GM23338 (cell line): Measurements from ENCODE around the gene MYBPC2. TPM values are rescaled to one million over a fixed set of nuclear protein-coding genes. Genes with fewer than 3 reads are reported as not detected.

Experiments used
- ATAC-seq: fragments of 200-7000 bp; cut with Tn5 transposase; 3 replicates; pipeline ENCODE4 v1.9.1; 2020
- DNase-seq: peaks from one replicate; pipeline ENCODE4 v3.0.0-alpha.2; 2015; ENCODE audit warnings: low spot score
- H2AFZ ChIP-seq: fragments of 200-600 bp; sonication (generic); 2 replicates; pipeline ENCODE4 v1.8.0; 2016; ENCODE audit warnings: antibody characterized with exemption, mild to moderate bottlenecking, moderate library complexity
- H3F3A ChIP-seq: fragments of 200-600 bp; sonication (generic); replicated peaks from 2 replicates; pipeline ENCODE4 v1.8.0; 2017; ENCODE audit warnings: antibody characterized with exemption, mixed run types, low read depth
- H3K27ac ChIP-seq: fragments of 200-600 bp; sonication (generic); 2 replicates; pipeline ENCODE4 v1.6.1; 2016; ENCODE audit warnings: low read depth
- H3K27me3 ChIP-seq: fragments of 200-600 bp; sonication (generic); 2 replicates; pipeline ENCODE4 v1.8.0; 2016; ENCODE audit warnings: mild to moderate bottlenecking, mixed run types, moderate library complexity; ENCODE audit not compliant: insufficient read depth
- H3K36me3 ChIP-seq: fragments of 200-600 bp; sonication (generic); 2 replicates; pipeline ENCODE4 v1.8.0; 2016; ENCODE audit warnings: mild to moderate bottlenecking; ENCODE audit not compliant: insufficient read depth
- H3K4me1 ChIP-seq: fragments of 200-600 bp; sonication (generic); 2 replicates; pipeline ENCODE4 v1.8.0; 2016; ENCODE audit warnings: mild to moderate bottlenecking, moderate library complexity; ENCODE audit not compliant: insufficient read depth
- H3K4me2 ChIP-seq: fragments of 200-600 bp; sonication (generic); 2 replicates; pipeline ENCODE4 v1.7.1; 2017; ENCODE audit warnings: mixed run types
- H3K4me3 ChIP-seq: fragments of 200-600 bp; sonication (generic); 2 replicates; pipeline ENCODE4 v1.6.1; 2016; ENCODE audit warnings: mixed run types
- H3K79me2 ChIP-seq: fragments of 200-600 bp; sonication (generic); replicated peaks from 2 replicates; pipeline ENCODE4 v1.8.0; 2017; ENCODE audit warnings: mild to moderate bottlenecking; ENCODE audit not compliant: insufficient read depth
- H3K9me2 ChIP-seq: fragments of 200-600 bp; sonication (generic); 2 replicates; pipeline ENCODE4 v1.8.0; 2017; ENCODE audit not compliant: insufficient read depth
- H4K20me1 ChIP-seq: fragments of 200-600 bp; sonication (generic); replicated peaks from 2 replicates; pipeline ENCODE4 v1.8.0; 2017; ENCODE audit warnings: mild to moderate bottlenecking; ENCODE audit not compliant: insufficient read depth
- H3K27ac Mint-ChIP-seq: 2 replicates; pipeline ENCODE4 v1.8.0; 2020; ENCODE audit warnings: inconsistent platforms, mild to moderate bottlenecking, moderate library complexity, mixed read lengths
- H3K27me3 Mint-ChIP-seq: 3 replicates; pipeline ENCODE4 v1.8.0; 2022; ENCODE audit warnings: low read depth, mild to moderate bottlenecking, moderate library complexity, mixed read lengths, inconsistent platforms; ENCODE audit not compliant: insufficient read depth, poor library complexity
- H3K36me3 Mint-ChIP-seq: 3 replicates; pipeline ENCODE4 v1.8.0; 2021; ENCODE audit warnings: low read depth, mild to moderate bottlenecking, inconsistent platforms, moderate library complexity, mixed read lengths
- H3K4me1 Mint-ChIP-seq: 3 replicates; pipeline ENCODE4 v1.8.0; 2020; ENCODE audit warnings: mild to moderate bottlenecking, inconsistent platforms, mixed read lengths
- H3K4me3 Mint-ChIP-seq: 3 replicates; pipeline ENCODE4 v1.8.0; 2021; ENCODE audit warnings: moderate library complexity, mild to moderate bottlenecking, inconsistent platforms, mixed read lengths
- H3K9me3 Mint-ChIP-seq: 3 replicates; pipeline ENCODE4 v1.8.0; 2020; ENCODE audit warnings: moderate library complexity, mild to moderate bottlenecking, inconsistent platforms, mixed read lengths
- CREB1 ChIP-seq: fragments of 250-450 bp; sonication (Bioruptor Pico); IDR thresholded peaks from 2 replicates; pipeline ENCODE4 v1.5.0; 2020; ENCODE audit warnings: low read depth, mild to moderate bottlenecking, moderate library complexity
- EZH2 ChIP-seq: fragments of 200-600 bp; sonication (generic); IDR thresholded peaks from one replicate; pipeline ENCODE4 v1.8.0; 2017; ENCODE audit warnings: antibody characterized with exemption, mild to moderate bottlenecking, low read depth; ENCODE audit not compliant: unreplicated experiment
- EZH2phosphoT487 ChIP-seq: fragments of 200-600 bp; sonication (generic); IDR thresholded peaks from one replicate; pipeline ENCODE4 v1.8.1; 2018; ENCODE audit warnings: antibody characterized with exemption; ENCODE audit not compliant: unreplicated experiment
- JUNB ChIP-seq: IDR thresholded peaks from one replicate; pipeline ENCODE4 v1.6.1; 2016; ENCODE audit warnings: antibody characterized with exemption; ENCODE audit not compliant: unreplicated experiment
- NANOG ChIP-seq: IDR thresholded peaks from 2 replicates; pipeline ENCODE4 v1.6.1; 2016; ENCODE audit warnings: antibody characterized with exemption, borderline replicate concordance
- POLR2AphosphoS5 ChIP-seq: IDR thresholded peaks from 2 replicates; pipeline ENCODE4 v1.6.1; 2016; ENCODE audit warnings: antibody characterized with exemption, low read depth
- STAT1 ChIP-seq: IDR thresholded peaks from one replicate; pipeline ENCODE4 v1.6.1; 2016; ENCODE audit warnings: antibody characterized with exemption; ENCODE audit not compliant: unreplicated experiment
- ZNF114 ChIP-seq: fragments of 250-450 bp; sonication (Bioruptor Pico); IDR thresholded peaks from 2 replicates; pipeline ENCODE4 v1.5.0; 2020; ENCODE audit warnings: mild to moderate bottlenecking, moderate library complexity
- ZNF331 ChIP-seq: fragments of 250-450 bp; sonication (Bioruptor Pico); IDR thresholded peaks from 2 replicates; pipeline ENCODE4 v1.5.0; 2020; ENCODE audit warnings: low read depth, mild to moderate bottlenecking, moderate library complexity
- polyA plus RNA-seq: library from polyadenylated mRNA; unstranded; fragments of >200 nt; fragmentation: Nextera tagmentation; extraction: Ambion mirVana; gene quantifications from 2 replicates; pipeline ENCODE4 v1.2.1, GENCODE V29; 2016
- total RNA-seq: library from RNA; depleted of rRNA; stranded (reverse); fragments of >200 nt; shearing (Covaris generic); gene quantifications from 2 replicates; pipeline ENCODE4 v1.2.3, GENCODE V29; 2014
- TF ChIP-seq, protein P1 (sequence below), 2 experiments: fragments of 200-600 bp in 1 of 2; sonication (generic) in 1 of 2; conservative IDR thresholded peaks; 2 replicates each; pipeline versions ENCODE4 v1.5.1 to v1.6.1; 2016 to 2017; ENCODE audit warnings: antibody characterized with exemption in 2 of 2, low read depth in 2 of 2, mild to moderate bottlenecking in 2 of 2, moderate library complexity in 1 of 2
- TF ChIP-seq, protein P2 (sequence below): IDR thresholded peaks from one replicate; pipeline ENCODE4 v1.6.1; 2018; ENCODE audit warnings: antibody characterized with exemption; ENCODE audit not compliant: unreplicated experiment
- TF ChIP-seq, protein P3 (sequence below): fragments of 250-450 bp; sonication (Bioruptor Pico); IDR thresholded peaks from 2 replicates; pipeline ENCODE4 v1.5.0; 2020; ENCODE audit warnings: mild to moderate bottlenecking, moderate library complexity
- TF ChIP-seq, protein P4 (sequence below): IDR thresholded peaks from 2 replicates; pipeline ENCODE4 v1.6.1; 2016; ENCODE audit warnings: antibody characterized with exemption

The MYBPC2 gene
- total and polyA plus RNA-seq, 2 experiments from 2014 or later = 4.2 to 5.9 TPM

DNA sequence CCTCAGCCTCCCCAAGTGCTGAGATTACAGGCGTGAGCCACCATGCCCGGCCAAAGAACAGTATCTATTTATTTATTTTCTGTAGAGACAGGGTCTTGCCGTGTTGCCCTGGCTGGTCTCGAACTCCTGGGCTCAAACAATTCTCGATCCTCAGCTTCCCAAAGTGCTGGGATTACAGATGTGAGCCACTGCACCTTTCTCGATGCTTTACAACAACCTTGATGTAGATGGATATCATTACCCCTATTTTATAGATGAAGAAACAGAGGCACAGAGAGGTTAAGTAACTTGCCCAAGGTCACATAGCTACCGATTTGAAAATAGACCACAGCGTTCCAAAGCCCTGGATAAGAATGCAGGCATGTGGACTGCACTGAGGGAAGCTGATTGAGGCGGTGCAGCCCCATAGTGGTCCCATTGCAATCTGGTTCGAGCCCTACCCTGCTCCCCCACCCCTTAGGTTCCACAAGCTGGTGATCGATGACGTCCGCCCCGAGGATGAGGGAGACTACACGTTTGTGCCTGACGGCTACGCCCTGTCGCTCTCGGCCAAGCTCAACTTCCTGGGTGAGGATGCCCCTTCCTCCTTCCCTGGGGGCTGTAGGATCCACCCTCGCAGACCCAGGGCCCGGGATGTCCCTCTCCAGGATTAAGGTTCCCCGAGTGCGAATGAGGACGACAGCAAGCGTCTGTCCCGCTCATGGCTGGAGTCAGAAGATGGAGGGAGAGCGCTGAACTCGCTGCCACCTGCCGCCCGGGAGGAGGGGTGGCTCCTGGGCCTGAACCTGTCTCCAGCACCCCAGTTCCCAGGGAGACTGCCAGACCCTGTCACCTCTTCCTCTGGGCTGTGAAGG, 17.9 kb downstream of the MYBPC2 start:
- no peaks in the 10 kb centered on the region for H3K4me1 Mint-ChIP-seq
- Histone ChIP-seq H3K27ac (no peak overlapping the region), H3K4me3 (no peak overlapping the region), H2AFZ (peak overlapping the region; percentile 88; the same call in 1 of the 2 replicates), H3K36me3 (no peaks in the 10 kb centered on the region), H4K20me1 (no peaks in the 10 kb centered on the region), H3F3A (no peaks in the 10 kb centered on the region), H3K4me1 (peaks cover 6% of the 10 kb centered on the region; the same call in 1 of the 2 replicates), H3K79me2 (no peaks in the 10 kb centered on the region), H3K9me2 (0 out of 2 replicates have a peak, but pooled peaks cover under 1% of the 10 kb centered on the region), H3K4me2 (peak overlapping the region; percentile 55; the same call in 1 of the 2 replicates), H3K27me3 (no peaks in the 10 kb centered on the region)
- H3K27me3 Mint-ChIP-seq = no peaks in the 10 kb centered on the region
- H3K4me3 Mint-ChIP-seq = no peak overlapping the region
- DNase-seq (no peak), ATAC-seq (no peak)
- H3K36me3 Mint-ChIP-seq = peaks cover 54% of the 10 kb centered on the region
- peaks cover 97% of the 10 kb centered on the region for H3K9me3 Mint-ChIP-seq
- TF ChIP-seq, protein P1, sequence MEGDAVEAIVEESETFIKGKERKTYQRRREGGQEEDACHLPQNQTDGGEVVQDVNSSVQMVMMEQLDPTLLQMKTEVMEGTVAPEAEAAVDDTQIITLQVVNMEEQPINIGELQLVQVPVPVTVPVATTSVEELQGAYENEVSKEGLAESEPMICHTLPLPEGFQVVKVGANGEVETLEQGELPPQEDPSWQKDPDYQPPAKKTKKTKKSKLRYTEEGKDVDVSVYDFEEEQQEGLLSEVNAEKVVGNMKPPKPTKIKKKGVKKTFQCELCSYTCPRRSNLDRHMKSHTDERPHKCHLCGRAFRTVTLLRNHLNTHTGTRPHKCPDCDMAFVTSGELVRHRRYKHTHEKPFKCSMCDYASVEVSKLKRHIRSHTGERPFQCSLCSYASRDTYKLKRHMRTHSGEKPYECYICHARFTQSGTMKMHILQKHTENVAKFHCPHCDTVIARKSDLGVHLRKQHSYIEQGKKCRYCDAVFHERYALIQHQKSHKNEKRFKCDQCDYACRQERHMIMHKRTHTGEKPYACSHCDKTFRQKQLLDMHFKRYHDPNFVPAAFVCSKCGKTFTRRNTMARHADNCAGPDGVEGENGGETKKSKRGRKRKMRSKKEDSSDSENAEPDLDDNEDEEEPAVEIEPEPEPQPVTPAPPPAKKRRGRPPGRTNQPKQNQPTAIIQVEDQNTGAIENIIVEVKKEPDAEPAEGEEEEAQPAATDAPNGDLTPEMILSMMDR (conservative IDR thresholded peaks at IDR 0.05; ENCODE audit: low read depth in 2 of 2) = no peak
- TF ChIP-seq, protein P2, sequence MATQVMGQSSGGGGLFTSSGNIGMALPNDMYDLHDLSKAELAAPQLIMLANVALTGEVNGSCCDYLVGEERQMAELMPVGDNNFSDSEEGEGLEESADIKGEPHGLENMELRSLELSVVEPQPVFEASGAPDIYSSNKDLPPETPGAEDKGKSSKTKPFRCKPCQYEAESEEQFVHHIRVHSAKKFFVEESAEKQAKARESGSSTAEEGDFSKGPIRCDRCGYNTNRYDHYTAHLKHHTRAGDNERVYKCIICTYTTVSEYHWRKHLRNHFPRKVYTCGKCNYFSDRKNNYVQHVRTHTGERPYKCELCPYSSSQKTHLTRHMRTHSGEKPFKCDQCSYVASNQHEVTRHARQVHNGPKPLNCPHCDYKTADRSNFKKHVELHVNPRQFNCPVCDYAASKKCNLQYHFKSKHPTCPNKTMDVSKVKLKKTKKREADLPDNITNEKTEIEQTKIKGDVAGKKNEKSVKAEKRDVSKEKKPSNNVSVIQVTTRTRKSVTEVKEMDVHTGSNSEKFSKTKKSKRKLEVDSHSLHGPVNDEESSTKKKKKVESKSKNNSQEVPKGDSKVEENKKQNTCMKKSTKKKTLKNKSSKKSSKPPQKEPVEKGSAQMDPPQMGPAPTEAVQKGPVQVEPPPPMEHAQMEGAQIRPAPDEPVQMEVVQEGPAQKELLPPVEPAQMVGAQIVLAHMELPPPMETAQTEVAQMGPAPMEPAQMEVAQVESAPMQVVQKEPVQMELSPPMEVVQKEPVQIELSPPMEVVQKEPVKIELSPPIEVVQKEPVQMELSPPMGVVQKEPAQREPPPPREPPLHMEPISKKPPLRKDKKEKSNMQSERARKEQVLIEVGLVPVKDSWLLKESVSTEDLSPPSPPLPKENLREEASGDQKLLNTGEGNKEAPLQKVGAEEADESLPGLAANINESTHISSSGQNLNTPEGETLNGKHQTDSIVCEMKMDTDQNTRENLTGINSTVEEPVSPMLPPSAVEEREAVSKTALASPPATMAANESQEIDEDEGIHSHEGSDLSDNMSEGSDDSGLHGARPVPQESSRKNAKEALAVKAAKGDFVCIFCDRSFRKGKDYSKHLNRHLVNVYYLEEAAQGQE = no peak
- TF ChIP-seq, protein P3, sequence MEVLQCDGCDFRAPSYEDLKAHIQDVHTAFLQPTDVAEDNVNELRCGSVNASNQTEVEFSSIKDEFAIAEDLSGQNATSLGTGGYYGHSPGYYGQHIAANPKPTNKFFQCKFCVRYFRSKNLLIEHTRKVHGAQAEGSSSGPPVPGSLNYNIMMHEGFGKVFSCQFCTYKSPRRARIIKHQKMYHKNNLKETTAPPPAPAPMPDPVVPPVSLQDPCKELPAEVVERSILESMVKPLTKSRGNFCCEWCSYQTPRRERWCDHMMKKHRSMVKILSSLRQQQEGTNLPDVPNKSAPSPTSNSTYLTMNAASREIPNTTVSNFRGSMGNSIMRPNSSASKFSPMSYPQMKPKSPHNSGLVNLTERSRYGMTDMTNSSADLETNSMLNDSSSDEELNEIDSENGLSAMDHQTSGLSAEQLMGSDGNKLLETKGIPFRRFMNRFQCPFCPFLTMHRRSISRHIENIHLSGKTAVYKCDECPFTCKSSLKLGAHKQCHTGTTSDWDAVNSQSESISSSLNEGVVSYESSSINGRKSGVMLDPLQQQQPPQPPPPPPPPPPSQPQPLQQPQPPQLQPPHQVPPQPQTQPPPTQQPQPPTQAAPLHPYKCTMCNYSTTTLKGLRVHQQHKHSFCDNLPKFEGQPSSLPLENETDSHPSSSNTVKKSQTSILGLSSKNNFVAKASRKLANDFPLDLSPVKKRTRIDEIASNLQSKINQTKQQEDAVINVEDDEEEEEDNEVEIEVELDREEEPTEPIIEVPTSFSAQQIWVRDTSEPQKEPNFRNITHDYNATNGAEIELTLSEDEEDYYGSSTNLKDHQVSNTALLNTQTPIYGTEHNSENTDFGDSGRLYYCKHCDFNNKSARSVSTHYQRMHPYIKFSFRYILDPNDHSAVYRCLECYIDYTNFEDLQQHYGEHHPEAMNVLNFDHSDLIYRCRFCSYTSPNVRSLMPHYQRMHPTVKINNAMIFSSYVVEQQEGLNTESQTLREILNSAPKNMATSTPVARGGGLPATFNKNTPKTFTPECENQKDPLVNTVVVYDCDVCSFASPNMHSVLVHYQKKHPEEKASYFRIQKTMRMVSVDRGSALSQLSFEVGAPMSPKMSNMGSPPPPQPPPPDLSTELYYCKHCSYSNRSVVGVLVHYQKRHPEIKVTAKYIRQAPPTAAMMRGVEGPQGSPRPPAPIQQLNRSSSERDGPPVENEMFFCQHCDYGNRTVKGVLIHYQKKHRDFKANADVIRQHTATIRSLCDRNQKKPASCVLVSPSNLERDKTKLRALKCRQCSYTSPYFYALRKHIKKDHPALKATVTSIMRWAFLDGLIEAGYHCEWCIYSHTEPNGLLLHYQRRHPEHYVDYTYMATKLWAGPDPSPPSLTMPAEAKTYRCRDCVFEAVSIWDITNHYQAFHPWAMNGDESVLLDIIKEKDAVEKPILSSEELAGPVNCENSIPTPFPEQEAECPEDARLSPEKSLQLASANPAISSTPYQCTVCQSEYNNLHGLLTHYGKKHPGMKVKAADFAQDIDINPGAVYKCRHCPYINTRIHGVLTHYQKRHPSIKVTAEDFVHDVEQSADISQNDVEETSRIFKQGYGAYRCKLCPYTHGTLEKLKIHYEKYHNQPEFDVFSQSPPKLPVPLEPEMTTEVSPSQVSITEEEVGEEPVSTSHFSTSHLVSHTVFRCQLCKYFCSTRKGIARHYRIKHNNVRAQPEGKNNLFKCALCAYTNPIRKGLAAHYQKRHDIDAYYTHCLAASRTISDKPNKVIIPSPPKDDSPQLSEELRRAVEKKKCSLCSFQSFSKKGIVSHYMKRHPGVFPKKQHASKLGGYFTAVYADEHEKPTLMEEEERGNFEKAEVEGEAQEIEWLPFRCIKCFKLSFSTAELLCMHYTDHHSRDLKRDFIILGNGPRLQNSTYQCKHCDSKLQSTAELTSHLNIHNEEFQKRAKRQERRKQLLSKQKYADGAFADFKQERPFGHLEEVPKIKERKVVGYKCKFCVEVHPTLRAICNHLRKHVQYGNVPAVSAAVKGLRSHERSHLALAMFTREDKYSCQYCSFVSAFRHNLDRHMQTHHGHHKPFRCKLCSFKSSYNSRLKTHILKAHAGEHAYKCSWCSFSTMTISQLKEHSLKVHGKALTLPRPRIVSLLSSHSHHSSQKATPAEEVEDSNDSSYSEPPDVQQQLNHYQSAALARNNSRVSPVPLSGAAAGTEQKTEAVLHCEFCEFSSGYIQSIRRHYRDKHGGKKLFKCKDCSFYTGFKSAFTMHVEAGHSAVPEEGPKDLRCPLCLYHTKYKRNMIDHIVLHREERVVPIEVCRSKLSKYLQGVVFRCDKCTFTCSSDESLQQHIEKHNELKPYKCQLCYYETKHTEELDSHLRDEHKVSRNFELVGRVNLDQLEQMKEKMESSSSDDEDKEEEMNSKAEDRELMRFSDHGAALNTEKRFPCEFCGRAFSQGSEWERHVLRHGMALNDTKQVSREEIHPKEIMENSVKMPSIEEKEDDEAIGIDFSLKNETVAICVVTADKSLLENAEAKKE (CRISPR knock-in tag) = no peak
- TF ChIP-seq NANOG (no peak), JUNB (no peak), EZH2 (no peak), CREB1 (CRISPR knock-in tag) (no peak), STAT1 (no peak), POLR2AphosphoS5 (no peak), ZNF114 (no peak), ZNF331 (CRISPR knock-in tag) (no peak), EZH2phosphoT487 (no peak)
- TF ChIP-seq, protein P4, sequence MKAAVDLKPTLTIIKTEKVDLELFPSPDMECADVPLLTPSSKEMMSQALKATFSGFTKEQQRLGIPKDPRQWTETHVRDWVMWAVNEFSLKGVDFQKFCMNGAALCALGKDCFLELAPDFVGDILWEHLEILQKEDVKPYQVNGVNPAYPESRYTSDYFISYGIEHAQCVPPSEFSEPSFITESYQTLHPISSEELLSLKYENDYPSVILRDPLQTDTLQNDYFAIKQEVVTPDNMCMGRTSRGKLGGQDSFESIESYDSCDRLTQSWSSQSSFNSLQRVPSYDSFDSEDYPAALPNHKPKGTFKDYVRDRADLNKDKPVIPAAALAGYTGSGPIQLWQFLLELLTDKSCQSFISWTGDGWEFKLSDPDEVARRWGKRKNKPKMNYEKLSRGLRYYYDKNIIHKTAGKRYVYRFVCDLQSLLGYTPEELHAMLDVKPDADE = no peak
- no peak overlapping the region for H3K27ac Mint-ChIP-seq
